Measurements from ENCODE around the gene PIGR. TPM values are rescaled to one million over a fixed set of nuclear protein-coding genes. Genes with fewer than 3 reads are reported as not detected.
A peak's percentile ranks its signal among the peaks of the same experiment; 100 is the strongest.

Gene PIGR
- total RNA-seq, 1 donor from 2014 or later: 30.1 TPM

DNA sequence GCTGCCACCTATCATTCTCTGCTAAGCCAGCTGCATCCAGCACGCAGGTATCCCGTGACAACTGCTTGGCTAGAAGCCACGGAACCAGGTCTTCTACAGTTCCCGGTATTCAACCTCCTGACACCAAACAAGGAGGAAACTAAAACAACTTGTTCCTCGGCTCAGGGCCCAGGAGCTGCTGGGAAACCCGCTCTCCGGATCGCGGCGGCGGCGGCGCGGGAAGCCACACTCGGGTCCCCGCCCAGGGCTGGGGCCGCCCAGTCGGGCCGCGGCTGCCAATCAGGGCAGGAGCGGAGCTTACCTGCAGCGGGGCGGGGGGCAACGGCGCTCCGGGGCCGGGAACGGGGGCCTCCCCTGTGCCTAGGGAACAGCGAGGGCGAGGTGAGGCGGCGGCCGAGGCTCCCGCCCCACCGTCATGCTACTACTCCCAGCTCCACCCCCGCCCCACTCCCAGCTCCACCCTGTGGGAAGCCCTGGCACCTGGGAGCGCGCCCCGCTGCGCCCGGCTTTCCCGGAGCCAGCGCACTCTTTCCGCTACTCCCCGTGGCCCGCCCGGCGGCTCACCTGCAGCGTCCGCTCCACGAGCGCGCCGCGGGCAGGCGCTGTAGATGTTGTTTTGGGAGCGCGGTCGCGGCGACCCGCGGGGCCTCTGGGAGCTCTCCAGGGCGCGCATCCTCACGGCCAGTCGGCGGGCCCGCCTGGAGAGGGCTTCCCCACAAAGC, 36.9 kb downstream of the PIGR start:
- DNase-seq (ENCODE audit: extremely low spot score, unreplicated experiment): peak; percentile 79
- Mint-ChIP-seq H3K36me3 (no peaks in the 10 kb centered on the region), H3K27ac (peak overlapping the region; percentile 89), H3K4me1 (ENCODE audit: unreplicated experiment) (peaks cover 4% of the 10 kb centered on the region), H3K4me3 (peak overlapping the region; percentile 85), H3K27me3 (peaks cover 78% of the 10 kb centered on the region), H3K9me3 (peaks cover 3% of the 10 kb centered on the region)
- no peak for TF ChIP-seq CTCF (conservative IDR thresholded peaks at IDR 0.05)

GRCh38 chr1:206908038-206908437, 38.2 kb downstream of the PIGR start:
- DNase-seq (ENCODE audit: extremely low spot score, unreplicated experiment): no peak
- H3K36me3 Mint-ChIP-seq: no peaks in the 10 kb centered on the region
- H3K4me1 Mint-ChIP-seq (ENCODE audit: unreplicated experiment): peaks cover 4% of the 10 kb centered on the region
- H3K27ac Mint-ChIP-seq: no peak overlapping the region
- TF ChIP-seq CTCF (conservative IDR thresholded peaks at IDR 0.05): no peak
- peaks cover 3% of the 10 kb centered on the region for H3K9me3 Mint-ChIP-seq
- peak overlapping the region; percentile 12 for H3K4me3 Mint-ChIP-seq
- H3K27me3 Mint-ChIP-seq: peaks cover 80% of the 10 kb centered on the region

DNA sequence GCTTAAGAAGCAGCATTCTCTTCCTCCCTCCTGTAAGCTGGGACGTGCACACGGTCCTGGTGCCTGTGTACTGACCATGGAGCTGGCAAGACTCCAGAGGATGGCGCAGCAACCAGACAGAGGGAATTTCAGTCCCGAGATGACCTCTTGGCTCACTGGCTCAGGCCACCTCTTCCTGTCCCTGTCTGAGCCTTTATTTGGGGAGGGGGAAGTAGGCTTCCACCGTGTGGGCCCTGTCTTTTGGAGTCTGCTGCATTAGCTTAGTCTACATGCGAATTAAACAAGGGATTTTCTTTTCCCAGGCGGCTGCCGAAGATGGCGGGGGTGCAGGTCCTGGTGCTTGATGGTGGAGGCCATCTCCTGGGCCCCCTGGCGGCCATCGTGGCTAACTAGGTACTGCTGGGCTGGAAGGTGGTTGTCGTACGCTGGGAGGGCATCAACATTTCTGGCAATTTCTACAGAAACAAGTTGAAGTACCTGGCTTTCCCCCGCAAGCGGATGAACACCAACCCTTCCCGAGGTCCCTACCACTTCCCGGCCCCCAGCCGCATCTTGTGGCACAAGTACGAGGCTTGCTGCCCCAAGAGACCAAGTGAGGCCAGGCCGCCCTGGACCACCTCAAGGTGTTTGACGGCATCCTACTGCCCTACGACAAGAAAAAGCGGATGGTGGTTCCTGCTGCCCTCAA, 38.8 kb downstream of the PIGR start:
- no peak overlapping the region for H3K4me3 Mint-ChIP-seq
- peaks cover 4% of the 10 kb centered on the region for H3K4me1 Mint-ChIP-seq (ENCODE audit: unreplicated experiment)
- DNase-seq (ENCODE audit: extremely low spot score, unreplicated experiment): no peak
- peaks cover 80% of the 10 kb centered on the region for H3K27me3 Mint-ChIP-seq
- H3K36me3 Mint-ChIP-seq: no peaks in the 10 kb centered on the region
- H3K27ac Mint-ChIP-seq: no peak overlapping the region
- peak; percentile 47 for TF ChIP-seq CTCF (conservative IDR thresholded peaks at IDR 0.05)
- H3K9me3 Mint-ChIP-seq: peaks cover 3% of the 10 kb centered on the region

DNA sequence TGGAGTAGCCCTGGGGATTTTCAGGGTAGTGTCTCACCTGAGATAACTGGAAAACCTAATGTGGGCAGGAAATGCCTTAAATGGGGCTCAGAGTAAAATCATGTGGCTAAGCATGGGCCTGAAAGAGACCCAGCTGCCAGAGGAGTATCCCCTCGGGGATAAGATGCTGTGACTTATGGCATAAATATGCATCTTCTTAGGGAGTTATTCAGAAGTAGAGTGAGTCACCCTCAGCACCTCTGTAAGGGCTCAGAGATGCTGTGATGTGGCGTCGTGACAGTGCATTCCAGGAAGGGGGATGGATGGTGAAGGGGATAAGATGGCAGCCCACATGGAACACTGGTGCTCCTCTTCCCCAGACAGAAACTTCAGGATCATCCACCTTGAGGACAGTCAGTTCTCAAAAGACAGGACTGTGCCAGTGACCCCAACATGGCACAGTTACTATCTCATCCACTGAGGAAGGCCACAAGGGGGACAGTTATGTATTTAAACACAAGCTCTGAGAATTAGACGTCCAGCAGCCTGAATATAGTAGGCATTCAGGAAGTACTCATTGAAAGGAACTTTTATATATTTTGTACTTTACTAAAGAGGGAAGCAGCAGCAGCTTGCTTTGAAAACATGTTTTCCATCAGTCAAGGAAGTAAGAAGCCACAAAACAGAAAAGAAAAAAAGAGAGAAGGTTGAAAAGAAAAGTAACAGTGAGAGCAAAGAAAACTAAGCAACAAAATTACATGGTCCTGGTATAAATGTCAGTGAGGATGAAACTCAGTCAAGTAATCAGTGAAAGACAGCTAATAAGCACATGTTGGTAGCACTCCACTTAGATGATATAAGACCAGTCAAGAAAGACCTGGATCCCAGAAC, 40.7 kb downstream of the PIGR start:
- no peaks in the 10 kb centered on the region for H3K36me3 Mint-ChIP-seq
- peak overlapping the region; percentile 19 for H3K4me3 Mint-ChIP-seq
- no peak overlapping the region for H3K27ac Mint-ChIP-seq
- peaks cover 4% of the 10 kb centered on the region for H3K4me1 Mint-ChIP-seq (ENCODE audit: unreplicated experiment)
- H3K27me3 Mint-ChIP-seq: peaks cover 71% of the 10 kb centered on the region
- H3K9me3 Mint-ChIP-seq: peaks cover 3% of the 10 kb centered on the region
- no peak for TF ChIP-seq CTCF (conservative IDR thresholded peaks at IDR 0.05)
- DNase-seq (ENCODE audit: extremely low spot score, unreplicated experiment): no peak

GRCh38 chr1:206904423-206905142, 41.7 kb downstream of the PIGR start:
- H3K4me3 Mint-ChIP-seq: no peak overlapping the region
- no peak for TF ChIP-seq CTCF (conservative IDR thresholded peaks at IDR 0.05)
- H3K9me3 Mint-ChIP-seq: peaks cover 3% of the 10 kb centered on the region
- no peaks in the 10 kb centered on the region for H3K36me3 Mint-ChIP-seq
- H3K27ac Mint-ChIP-seq: no peak overlapping the region
- no peak for DNase-seq (ENCODE audit: extremely low spot score, unreplicated experiment)
- H3K27me3 Mint-ChIP-seq: peaks cover 65% of the 10 kb centered on the region
- peaks cover 4% of the 10 kb centered on the region for H3K4me1 Mint-ChIP-seq (ENCODE audit: unreplicated experiment)
